Erythroblast (primary cell): ENCODE data around the gene MAD1L1.

ENCODE experiments used
- GATA1 ChIP-seq: IDR thresholded peaks from 2 replicates; pipeline ENCODE4 v1.6.1; 2011; ENCODE audit warnings: low read depth, mild to moderate bottlenecking, control low read depth, low read length, moderate library complexity
- POLR2A ChIP-seq: IDR thresholded peaks from 2 replicates; pipeline ENCODE4 v1.6.1; 2011; ENCODE audit warnings: mild to moderate bottlenecking, low read length

- TF ChIP-seq POLR2A (no peak), GATA1 (no peak)
These were observed 252.9 kb downstream of the MAD1L1 start for GRCh38 chr7:1979591-1980560.
